Stimulated activated effector memory CD8-positive, alpha-beta T cell treated with anti-CD3 and anti-CD28 coated beads, Interleukin-12 subunit alpha, Interleukin-12 subunit beta, amount 100 ng/mL, for 72 hours (primary cell): Measurements from ENCODE around the gene DHX40.
"Not testable (repeated sequence)": the region's sequence is repeated elsewhere in the genome, so short reads cannot be mapped to it uniquely, and the experiment has no call there.

Experiments used
- ATAC-seq: fragments of 150-1000 bp; cut with Tn5 transposase; 2 replicates; pipeline ENCODE4 v1.10.0; 2021
- DNase-seq, 2 donors: peaks; one replicate each; pipeline ENCODE4 v3.0.0; 2021 to 2022; ENCODE audit warnings: low spot score in 2 of 2
- H3K27ac Mint-ChIP-seq: one replicate; pipeline ENCODE4 v1.8.0; 2022; ENCODE audit warnings: mild to moderate bottlenecking, mixed read lengths
- H3K36me3 Mint-ChIP-seq: one replicate; pipeline ENCODE4 v1.8.0; 2022; ENCODE audit warnings: mild to moderate bottlenecking, mixed read lengths
- H3K4me1 Mint-ChIP-seq: one replicate; pipeline ENCODE4 v1.8.0; 2022; ENCODE audit warnings: mixed read lengths
- H3K4me3 Mint-ChIP-seq: one replicate; pipeline ENCODE4 v1.8.0; 2022; ENCODE audit warnings: mild to moderate bottlenecking, mixed read lengths
- H3K9me3 Mint-ChIP-seq: one replicate; pipeline ENCODE4 v1.8.0; 2022; ENCODE audit warnings: mixed read lengths

DHX40 gene

GRCh38 chr17:59634632-59635541 lies 69.5 kb downstream of the DHX40 start:
- no peak overlapping the region for H3K4me3 Mint-ChIP-seq

GRCh38 chr17:59637611-59638310 lies 72.4 kb downstream of the DHX40 start:
- Mint-ChIP-seq H3K4me1 (peaks cover 57% of the 10 kb centered on the region), H3K36me3 (peaks cover 19% of the 10 kb centered on the region), H3K9me3 (no peaks in the 10 kb centered on the region), H3K4me3 (no peak overlapping the region), H3K27ac (no peak overlapping the region)
- no peak for ATAC-seq
- DNase-seq, result no peak

More at GRCh38 chr17:59634632-59635541, 69.5 kb downstream of the DHX40 start:
- DNase-seq (no peak), ATAC-seq (peak; percentile 65)
- Mint-ChIP-seq H3K27ac (peak overlapping the region; percentile 50), H3K4me1 (peaks cover 50% of the 10 kb centered on the region), H3K36me3 (peaks cover 31% of the 10 kb centered on the region), H3K9me3 (no peaks in the 10 kb centered on the region)

GRCh38 chr17:59638553-59638952 lies 73.1 kb downstream of the DHX40 start:
- Mint-ChIP-seq H3K27ac (no peak overlapping the region), H3K4me1 (peaks cover 57% of the 10 kb centered on the region), H3K36me3 (peaks cover 22% of the 10 kb centered on the region), H3K9me3 (no peaks in the 10 kb centered on the region), H3K4me3 (no peak overlapping the region)
- ATAC-seq (no peak), DNase-seq (no peak)

- Mint-ChIP-seq H3K9me3 (no peaks in the 10 kb centered on the region), H3K4me1 (peaks cover 46% of the 10 kb centered on the region), H3K4me3 (peak overlapping the region; percentile 29), H3K36me3 (peaks cover 42% of the 10 kb centered on the region), H3K27ac (peak overlapping the region; percentile 64)
- ATAC-seq (peak; percentile 99), DNase-seq (no peak)
Measured at GRCh38 chr17:59641799-59642484, 76.5 kb downstream of the DHX40 start.

- Mint-ChIP-seq H3K36me3 (peaks cover 48% of the 10 kb centered on the region), H3K4me1 (peaks cover 48% of the 10 kb centered on the region), H3K4me3 (peak overlapping the region; percentile 29), H3K9me3 (no peaks in the 10 kb centered on the region), H3K27ac (peak overlapping the region; percentile 64)
- DNase-seq, result no peak
- no peak for ATAC-seq
Measured at GRCh38 chr17:59642565-59642964, 77.2 kb downstream of the DHX40 start.

GRCh38 chr17:59643159-59644140 lies 78.0 kb downstream of the DHX40 start:
- DNase-seq (no peak), ATAC-seq (no peak)
- Mint-ChIP-seq H3K9me3 (no peaks in the 10 kb centered on the region), H3K4me3 (no peak overlapping the region), H3K4me1 (peaks cover 46% of the 10 kb centered on the region), H3K36me3 (peaks cover 51% of the 10 kb centered on the region), H3K27ac (peak overlapping the region; percentile 64)

- peaks cover 89% of the 10 kb centered on the region for H3K36me3 Mint-ChIP-seq
- ATAC-seq (no peak), DNase-seq (no peak)
- H3K27ac Mint-ChIP-seq, result no peak overlapping the region
- H3K9me3 Mint-ChIP-seq, result no peaks in the 10 kb centered on the region
- peaks cover 41% of the 10 kb centered on the region for H3K4me1 Mint-ChIP-seq
- no peak overlapping the region for H3K4me3 Mint-ChIP-seq
Measured at GRCh38 chr17:59647288-59647687, 81.9 kb downstream of the DHX40 start.

GRCh38 chr17:59649886-59650285 lies 84.5 kb downstream of the DHX40 start:
- Mint-ChIP-seq H3K4me1 (peaks cover 27% of the 10 kb centered on the region), H3K9me3 (no peaks in the 10 kb centered on the region), H3K36me3 (peaks cover 100% of the 10 kb centered on the region), H3K4me3 (no peak overlapping the region), H3K27ac (peak overlapping the region; percentile 12)
- ATAC-seq, result no peak
- no peak for DNase-seq

- ATAC-seq, result peak; percentile 71
- DNase-seq, result no peak
- Mint-ChIP-seq H3K9me3 (no peaks in the 10 kb centered on the region), H3K36me3 (peaks cover 100% of the 10 kb centered on the region), H3K4me1 (peaks cover 27% of the 10 kb centered on the region), H3K4me3 (no peak overlapping the region), H3K27ac (no peak overlapping the region)
Measured at GRCh38 chr17:59650642-59651041, 85.2 kb downstream of the DHX40 start.

- no peaks in the 10 kb centered on the region for H3K9me3 Mint-ChIP-seq
- DNase-seq (no peak), ATAC-seq (peak; percentile 72)
- H3K36me3 Mint-ChIP-seq, result peaks cover 100% of the 10 kb centered on the region
- H3K4me1 Mint-ChIP-seq, result peaks cover 27% of the 10 kb centered on the region
- H3K27ac Mint-ChIP-seq, result no peak overlapping the region
- no peak overlapping the region for H3K4me3 Mint-ChIP-seq
Measured at GRCh38 chr17:59651346-59651745, 85.9 kb downstream of the DHX40 start.

GRCh38 chr17:59652119-59652518 lies 86.7 kb downstream of the DHX40 start:
- Mint-ChIP-seq H3K4me3 (no peak overlapping the region), H3K36me3 (peaks cover 100% of the 10 kb centered on the region), H3K4me1 (peaks cover 27% of the 10 kb centered on the region), H3K27ac (no peak overlapping the region), H3K9me3 (no peaks in the 10 kb centered on the region)
- DNase-seq (no peak), ATAC-seq (no peak)

GRCh38 chr17:59656624-59657023 lies 91.2 kb downstream of the DHX40 start:
- not testable (repeated sequence) for DNase-seq, H3K4me1 Mint-ChIP-seq, ATAC-seq, H3K4me3 Mint-ChIP-seq, H3K27ac Mint-ChIP-seq, H3K9me3 Mint-ChIP-seq
- H3K36me3 Mint-ChIP-seq, result peaks cover 100% of the 10 kb centered on the region
